CD4-positive, alpha-beta T cell treated with Interleukin-4 for 1 hour (primary cell): ENCODE measurements around the gene SPDYE17.
"Not testable (repeated sequence)": the region's sequence is repeated elsewhere in the genome, so short reads cannot be mapped to it uniquely, and the experiment has no call there.

Source experiments
- DNase-seq, 2 donors: peaks; one replicate each; pipeline ENCODE4 v3.0.0-alpha.2; 2020 to 2022

Gene SPDYE17

DNA sequence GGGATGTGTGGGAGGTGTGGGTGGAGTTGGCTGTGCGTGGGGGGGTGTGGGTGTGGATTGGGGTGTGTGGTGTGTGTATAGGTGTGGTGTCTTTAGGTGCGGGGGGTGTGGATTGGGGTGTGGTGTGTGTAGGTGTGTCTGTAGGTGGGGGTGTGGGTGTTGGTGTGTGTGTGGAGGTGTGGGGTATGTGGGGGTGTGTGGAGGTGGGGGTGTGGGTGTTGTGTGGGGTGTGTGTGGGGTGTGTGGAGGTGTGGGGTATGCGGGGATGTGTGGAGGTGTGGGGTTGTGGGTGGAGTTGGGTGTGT is 33.9 kb downstream of the SPDYE17 start:
- DNase-seq: no peak

DNA sequence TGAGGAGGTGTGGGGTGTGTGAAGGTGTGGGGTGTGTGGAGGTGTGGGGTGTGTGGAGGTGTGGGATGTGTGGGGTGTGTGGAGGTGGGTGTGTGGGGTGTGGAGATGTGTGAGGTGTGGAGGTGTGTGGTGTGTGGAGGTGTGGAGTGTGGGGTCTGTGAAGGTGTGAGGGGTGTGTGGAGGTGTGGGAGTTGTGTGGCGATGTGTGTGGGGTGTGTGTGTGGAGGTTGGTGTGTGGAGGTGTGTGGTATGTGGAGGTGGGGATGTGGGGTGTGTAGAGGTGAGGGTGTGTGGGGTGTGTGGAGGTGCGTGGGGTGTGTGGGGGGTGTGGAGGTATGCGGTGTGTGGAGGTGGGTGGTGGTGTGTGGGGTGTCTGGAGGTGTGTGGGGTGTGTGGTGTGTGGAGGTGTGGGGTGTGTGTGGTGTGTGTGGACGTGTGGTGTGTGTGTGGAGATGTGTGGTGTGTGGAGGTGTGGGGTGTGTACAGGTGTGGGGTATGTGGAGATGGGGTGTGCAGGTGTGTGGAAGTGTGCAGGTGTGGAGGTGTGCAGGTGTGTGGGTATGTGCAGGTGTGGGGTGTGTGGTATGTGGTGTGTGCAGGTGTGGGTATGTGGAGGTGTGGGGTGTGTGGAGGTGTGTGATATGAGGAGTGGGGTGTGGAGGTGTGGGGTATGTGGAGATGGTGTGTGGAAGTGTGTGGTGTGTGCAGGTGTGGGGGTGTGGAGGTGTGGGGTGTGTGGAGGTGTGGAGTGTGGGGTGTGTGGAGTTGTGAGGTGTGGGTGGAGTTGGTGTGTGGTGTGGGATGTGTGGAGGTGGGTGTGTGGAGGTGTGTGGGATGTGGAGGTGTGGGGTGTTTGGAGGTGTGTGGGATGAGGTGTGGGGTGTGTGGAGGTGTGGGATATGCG is 34.5 kb downstream of the SPDYE17 start:
- DNase-seq: no peak

GRCh38 chr7:76996932-76997331 is 35.2 kb downstream of the SPDYE17 start:
- DNase-seq: not testable (repeated sequence)

DNA sequence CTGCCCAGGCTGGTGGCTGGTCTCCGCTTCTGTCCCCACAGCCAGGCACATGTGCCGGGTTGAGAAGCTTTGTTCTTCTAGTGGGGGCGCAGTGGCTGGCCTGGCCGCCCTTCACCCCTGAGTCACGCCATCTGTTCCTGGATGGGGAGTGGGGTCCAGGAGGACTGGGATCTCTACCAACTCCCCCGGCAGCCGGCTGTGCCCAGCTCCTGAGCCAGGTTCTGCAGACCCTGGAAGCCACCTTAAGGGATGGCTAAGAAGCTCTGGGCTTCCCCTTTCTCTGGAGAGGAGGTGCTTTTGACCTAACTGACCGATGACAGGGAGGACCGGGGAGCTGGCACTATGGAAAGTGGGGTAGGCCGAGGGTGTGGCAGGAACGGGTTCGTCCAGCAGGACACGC is 37.9 kb downstream of the SPDYE17 start:
- not testable (repeated sequence) for DNase-seq

GRCh38 chr7:76993831-76994230 is 38.3 kb downstream of the SPDYE17 start:
- DNase-seq: not testable (repeated sequence)

DNA sequence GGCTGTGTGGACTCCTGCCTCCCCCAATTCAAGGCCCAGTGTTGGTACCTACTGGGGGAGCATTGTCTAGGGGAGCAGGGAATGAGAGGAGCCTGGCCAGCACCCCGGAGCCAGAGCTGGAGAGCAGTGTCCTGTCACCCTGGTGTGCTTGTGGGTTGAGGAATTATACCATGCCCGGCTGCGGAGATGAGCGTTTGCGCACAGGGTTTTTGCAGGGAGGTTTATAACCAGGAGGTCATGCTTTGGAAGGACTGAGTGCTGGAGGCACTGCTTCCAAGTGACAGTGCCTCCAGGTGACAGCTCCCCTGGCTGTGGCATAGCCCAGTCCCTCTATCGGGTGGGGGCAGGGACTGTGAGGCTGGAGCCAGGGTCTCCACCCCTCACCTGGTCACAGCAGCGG is 39.3 kb downstream of the SPDYE17 start:
- DNase-seq: not testable (repeated sequence)

DNA sequence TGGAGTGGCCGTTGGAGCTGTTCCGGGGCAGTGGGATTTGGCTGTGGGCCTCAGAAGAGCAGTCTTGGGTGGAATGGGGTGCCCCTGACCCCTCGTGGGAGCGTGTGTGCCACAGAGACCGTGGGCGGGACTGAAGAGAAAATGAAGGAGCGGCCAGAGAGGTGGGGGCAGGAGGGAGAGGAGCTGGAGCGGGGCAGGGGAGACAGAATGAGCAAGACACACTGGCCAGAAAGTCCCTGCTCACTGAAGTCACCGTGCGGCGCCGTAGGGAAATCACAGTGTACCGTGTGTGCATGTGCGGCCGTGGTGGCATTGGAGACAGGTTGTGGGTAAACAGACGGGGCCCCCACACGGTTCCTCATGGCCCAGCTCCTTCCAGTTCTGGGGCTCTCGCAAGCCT is 40.0 kb downstream of the SPDYE17 start:
- not testable (repeated sequence) for DNase-seq

DNA sequence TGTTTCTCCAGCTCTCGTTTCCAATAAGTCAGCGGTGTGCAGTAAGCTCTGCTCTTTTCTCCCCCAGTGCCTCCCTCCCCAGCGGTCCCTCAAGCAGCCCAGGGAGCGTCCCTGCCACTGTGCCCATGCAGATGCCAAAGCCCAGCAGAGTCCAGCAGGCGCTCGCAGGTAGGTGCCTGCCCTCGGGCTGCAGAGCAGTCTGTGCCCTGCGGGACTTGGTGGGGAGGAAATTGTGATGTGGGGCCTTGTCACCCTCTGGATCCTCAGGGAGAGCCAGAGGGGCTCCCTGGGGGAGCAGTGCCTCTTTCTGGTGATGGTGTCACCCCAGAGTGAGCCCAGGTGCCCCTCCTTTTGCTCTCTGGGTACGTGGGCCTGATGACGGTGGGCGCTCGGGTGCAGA is 42.0 kb downstream of the SPDYE17 start:
- DNase-seq: not testable (repeated sequence)

- not testable (repeated sequence) for DNase-seq
Measured at GRCh38 chr7:76985924-76986717, 46.0 kb downstream of the SPDYE17 start.

DNA sequence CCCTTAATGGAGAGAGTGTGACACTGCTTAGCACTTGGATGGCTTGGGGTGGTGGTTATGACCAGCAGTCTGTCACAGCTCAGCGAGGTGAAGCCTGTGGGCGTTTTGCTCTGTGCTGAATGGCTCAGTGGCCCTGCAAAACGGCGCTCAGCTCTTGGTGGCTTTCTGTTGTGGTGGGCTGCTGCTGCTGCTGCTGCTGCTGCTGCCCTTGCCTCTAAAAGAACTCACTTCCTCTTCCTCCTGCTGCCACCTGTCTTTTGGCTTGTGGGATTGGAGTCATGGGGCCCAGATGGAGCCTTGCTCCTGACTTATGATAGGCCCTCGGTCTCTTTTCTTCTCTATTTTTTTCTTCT is 47.4 kb downstream of the SPDYE17 start:
- not testable (repeated sequence) for DNase-seq

DNA sequence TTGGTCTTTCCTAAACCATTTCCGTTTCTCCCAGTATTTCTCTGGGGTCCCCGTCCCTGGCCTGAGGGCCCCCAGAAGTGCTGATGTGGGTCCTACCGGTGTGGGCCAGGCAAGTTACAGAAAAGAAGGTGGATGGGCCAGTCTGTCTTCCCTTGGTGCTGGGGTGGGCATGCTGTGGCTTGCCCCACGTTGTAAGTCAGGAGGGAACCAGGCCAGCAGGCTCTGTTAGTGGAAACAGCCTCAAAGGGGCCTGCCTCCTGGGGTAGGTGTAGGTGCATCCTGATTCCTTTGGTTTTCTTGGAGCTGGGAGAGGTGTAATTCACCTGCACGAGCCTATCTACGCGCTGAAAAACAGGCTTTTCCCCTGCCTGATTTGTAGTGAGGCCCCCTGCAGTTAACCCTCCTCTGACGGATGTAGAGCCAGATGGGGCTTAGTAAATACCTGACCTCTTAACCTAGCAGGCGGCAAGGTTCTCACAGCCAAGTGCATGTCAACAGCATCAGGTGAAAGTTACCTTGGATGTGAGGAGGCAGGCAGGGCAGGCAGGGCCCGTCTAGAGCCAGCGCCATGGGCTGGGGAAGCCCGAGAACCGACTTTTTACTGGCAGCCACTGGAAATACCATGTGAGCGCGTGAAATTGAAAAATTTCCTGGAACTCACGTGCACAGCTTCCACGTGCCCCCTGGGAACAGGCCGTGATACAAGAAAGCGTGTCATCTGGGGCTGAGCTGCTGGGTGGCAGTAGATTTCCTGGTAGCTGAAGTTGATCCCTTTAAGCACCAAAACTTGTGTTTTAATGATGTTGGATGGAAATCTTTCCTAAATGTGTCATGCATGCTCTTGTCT is 48.0 kb downstream of the SPDYE17 start:
- not testable (repeated sequence) for DNase-seq

DNA sequence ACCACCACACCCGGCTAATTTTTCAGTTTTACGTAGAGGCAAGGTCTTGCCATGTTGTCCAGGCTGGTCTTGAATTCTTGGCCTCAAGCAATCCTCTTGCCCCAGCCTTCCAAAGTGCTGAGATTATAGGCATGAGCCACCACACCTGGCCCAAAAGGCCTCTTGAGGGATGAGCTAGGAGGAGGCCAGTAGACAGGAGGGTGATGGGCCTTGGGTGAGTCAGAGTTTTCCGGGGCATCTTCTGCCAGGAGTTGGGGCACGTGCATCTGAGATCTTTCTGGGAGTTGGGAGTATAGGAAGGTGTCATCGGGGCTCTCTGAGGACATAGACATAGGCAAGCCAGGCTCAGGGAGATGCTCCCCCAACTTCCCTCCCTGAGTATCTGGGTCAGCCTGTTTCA is 48.8 kb downstream of the SPDYE17 start:
- not testable (repeated sequence) for DNase-seq

DNA sequence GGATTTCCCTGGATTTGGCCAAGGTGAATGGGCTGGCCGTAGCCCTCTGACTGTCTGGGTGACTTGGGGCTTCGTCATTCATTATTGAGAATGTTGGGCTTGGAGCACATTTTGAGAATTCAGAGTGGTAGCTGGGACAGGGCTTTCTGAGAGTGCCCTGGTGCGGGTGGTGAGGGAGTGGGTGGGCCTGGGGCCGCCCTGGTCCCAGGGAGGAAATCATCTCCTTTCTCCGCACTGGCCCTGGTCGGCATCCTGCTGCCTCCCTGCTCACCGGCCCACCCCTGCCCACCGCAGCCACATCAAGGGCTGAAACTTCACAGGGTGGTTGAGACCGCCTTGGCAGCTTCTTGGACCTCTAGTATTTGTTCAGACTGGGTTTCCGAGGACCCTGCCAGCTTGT is 49.7 kb downstream of the SPDYE17 start:
- not testable (repeated sequence) for DNase-seq

GRCh38 chr7:76981187-76981970 is 50.8 kb downstream of the SPDYE17 start:
- DNase-seq: not testable (repeated sequence)

- not testable (repeated sequence) for DNase-seq
Measured at GRCh38 chr7:76980576-76980975, 51.6 kb downstream of the SPDYE17 start.

GRCh38 chr7:76977761-76978367 is 54.3 kb downstream of the SPDYE17 start:
- not testable (repeated sequence) for DNase-seq

- not testable (repeated sequence) for DNase-seq
Measured at GRCh38 chr7:76974793-76975579, 57.2 kb downstream of the SPDYE17 start.

DNA sequence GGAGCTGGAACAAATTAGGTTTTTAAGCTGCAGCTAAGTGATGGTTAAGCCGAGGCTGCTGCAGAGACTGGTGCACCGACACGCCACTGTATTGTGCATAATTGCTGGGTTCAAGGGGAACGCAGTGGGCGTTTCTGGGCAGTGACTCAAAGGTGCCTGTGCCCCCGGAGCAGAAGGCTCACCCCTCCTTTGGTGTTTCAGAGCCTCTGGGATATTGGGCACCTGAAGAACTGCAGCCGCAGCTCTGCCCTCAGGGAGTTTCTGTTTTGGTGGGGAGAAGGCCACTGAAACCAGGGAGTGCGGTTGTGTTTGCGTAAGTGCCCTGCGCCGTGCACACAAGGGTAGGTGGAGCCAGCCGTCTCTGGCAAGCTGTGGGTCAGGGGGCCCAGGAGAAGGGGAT is 57.8 kb downstream of the SPDYE17 start:
- not testable (repeated sequence) for DNase-seq

- not testable (repeated sequence) for DNase-seq
Measured at GRCh38 chr7:76972391-76972790, 59.8 kb downstream of the SPDYE17 start.
